ENCODE results near the gene DDX19B. TPM values are rescaled to one million over a fixed set of nuclear protein-coding genes. Genes with fewer than 3 reads are reported as not detected.

Gene DDX19B
- total and polyA plus RNA-seq, 2 donors from 2014 or later: 25.6 to 33.4 TPM

DNA sequence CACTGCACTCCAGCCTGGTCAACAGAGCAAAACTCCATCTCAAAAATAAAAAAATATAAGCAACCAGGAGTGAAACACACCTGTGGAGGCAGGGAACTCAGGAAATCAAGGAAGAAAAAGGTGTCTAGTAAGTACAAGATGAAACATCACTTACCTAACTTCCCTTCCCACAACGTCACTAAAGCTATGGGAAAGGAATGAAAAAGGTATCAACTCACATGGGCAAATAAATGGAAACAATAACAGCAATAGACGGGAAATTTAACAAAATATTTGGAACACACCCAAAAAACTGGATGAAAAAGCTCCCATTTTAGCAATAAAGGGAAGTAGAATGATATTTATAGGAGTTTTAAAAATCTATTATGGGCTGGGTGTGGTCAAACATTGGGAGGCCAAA lies 78.8 kb downstream of the DDX19B start:
- no peak overlapping the region for H3K4me3 ChIP-seq (ENCODE audit: low read length in 3 of 3)
- peaks cover 0 to 6% (median 0%) of the 10 kb centered on the region in 3 donors for H3K4me1 ChIP-seq (ENCODE audit: control insufficient read depth in 2 of 3, insufficient read depth in 2 of 3, low read depth in 1 of 3, low read length in 3 of 3)
- FAIRE-seq: no peak
- intact Hi-C loops (cut with DNase I): no loop called here
- peaks cover 2 to 7% (median 5%) of the 10 kb centered on the region in 3 donors for H3K36me3 ChIP-seq (ENCODE audit: control insufficient read depth in 2 of 3, insufficient read depth in 3 of 3, low read length in 3 of 3)
- no peak overlapping the region for H3K9ac ChIP-seq (ENCODE audit: low read length in 3 of 3)
- no peaks in the 10 kb centered on the region for H3K9me3 ChIP-seq (ENCODE audit: control insufficient read depth in 2 of 3, insufficient read depth in 1 of 3, low read length in 3 of 3)
- DNase-seq: no peak
- TF ChIP-seq, protein P1, sequence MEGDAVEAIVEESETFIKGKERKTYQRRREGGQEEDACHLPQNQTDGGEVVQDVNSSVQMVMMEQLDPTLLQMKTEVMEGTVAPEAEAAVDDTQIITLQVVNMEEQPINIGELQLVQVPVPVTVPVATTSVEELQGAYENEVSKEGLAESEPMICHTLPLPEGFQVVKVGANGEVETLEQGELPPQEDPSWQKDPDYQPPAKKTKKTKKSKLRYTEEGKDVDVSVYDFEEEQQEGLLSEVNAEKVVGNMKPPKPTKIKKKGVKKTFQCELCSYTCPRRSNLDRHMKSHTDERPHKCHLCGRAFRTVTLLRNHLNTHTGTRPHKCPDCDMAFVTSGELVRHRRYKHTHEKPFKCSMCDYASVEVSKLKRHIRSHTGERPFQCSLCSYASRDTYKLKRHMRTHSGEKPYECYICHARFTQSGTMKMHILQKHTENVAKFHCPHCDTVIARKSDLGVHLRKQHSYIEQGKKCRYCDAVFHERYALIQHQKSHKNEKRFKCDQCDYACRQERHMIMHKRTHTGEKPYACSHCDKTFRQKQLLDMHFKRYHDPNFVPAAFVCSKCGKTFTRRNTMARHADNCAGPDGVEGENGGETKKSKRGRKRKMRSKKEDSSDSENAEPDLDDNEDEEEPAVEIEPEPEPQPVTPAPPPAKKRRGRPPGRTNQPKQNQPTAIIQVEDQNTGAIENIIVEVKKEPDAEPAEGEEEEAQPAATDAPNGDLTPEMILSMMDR (IDR thresholded peaks at IDR 0.05; ENCODE audit: borderline replicate concordance, extremely low read depth, insufficient read depth): no peak
- H3K27ac ChIP-seq (ENCODE audit: low read depth in 2 of 2, low read length in 2 of 2): no peak overlapping the region
- no peaks in the 10 kb centered on the region for H3K27me3 ChIP-seq (ENCODE audit: control insufficient read depth, insufficient read depth, low read length)

- Histone ChIP-seq H3K9me3 (ENCODE audit: control insufficient read depth in 2 of 3, insufficient read depth in 1 of 3, low read length in 3 of 3) (no peaks in the 10 kb centered on the region), H3K27ac (ENCODE audit: low read depth in 2 of 2, low read length in 2 of 2) (no peak overlapping the region), H3K36me3 (ENCODE audit: control insufficient read depth in 2 of 3, insufficient read depth in 3 of 3, low read length in 3 of 3) (peaks cover 0 to 2% (median 2%) of the 10 kb centered on the region in 3 donors), H3K9ac (ENCODE audit: low read length in 3 of 3) (no peak overlapping the region), H3K27me3 (ENCODE audit: control insufficient read depth, insufficient read depth, low read length) (no peaks in the 10 kb centered on the region), H3K4me1 (ENCODE audit: control insufficient read depth in 2 of 3, insufficient read depth in 2 of 3, low read depth in 1 of 3, low read length in 3 of 3) (peaks cover 0 to 6% (median 0%) of the 10 kb centered on the region in 3 donors), H3K4me3 (ENCODE audit: low read length in 3 of 3) (no peak overlapping the region)
- intact Hi-C loops (cut with DNase I): no loop called here
- DNase-seq (peak in 1 of 5 donors; percentile 15), FAIRE-seq (no peak)
- TF ChIP-seq, protein P1 (IDR thresholded peaks at IDR 0.05; ENCODE audit: borderline replicate concordance, extremely low read depth, insufficient read depth): no peak
Measured at GRCh38 chr16:70378869-70379493, 80.0 kb downstream of the DDX19B start.

DNA sequence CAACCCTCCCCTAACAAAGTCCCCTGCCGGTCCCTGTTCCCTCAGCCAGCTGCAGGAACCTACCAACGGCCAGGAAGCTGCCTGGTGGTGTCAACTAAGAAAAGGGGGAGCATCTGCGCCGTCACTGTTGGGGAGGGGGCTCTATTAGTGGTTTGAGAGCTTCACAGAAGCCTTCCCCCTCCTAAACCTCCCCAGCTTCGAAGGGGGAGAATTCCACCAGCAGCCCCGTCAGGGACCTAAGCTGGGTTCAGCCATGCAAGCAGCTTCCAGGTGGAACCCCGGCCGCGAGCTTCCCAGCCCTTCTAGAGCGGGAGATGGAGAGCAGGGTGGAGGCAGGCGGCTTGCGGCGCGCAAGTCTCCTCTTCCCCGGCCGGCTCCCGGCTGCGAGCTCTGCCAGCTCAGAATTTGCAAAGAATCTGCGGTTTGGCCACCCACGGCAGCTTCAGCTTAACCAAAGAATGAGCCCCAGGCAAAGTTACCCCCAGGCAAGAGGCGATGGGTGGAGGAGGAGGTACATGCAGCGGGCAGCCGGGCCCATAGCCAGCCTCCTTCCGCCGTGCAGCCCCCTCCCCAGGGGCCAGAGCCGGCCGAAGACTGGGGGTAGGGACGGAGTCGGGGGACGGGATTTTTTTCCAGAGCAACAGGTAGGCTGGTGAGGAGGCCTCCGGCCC lies 81.4 kb downstream of the DDX19B start:
- no peak for FAIRE-seq
- peak overlapping the region; percentile 32 to 77 (median 71) for H3K9ac ChIP-seq (ENCODE audit: low read length in 3 of 3)
- intact Hi-C loops (cut with DNase I): no loop called here
- TF ChIP-seq, protein P1 (IDR thresholded peaks at IDR 0.05; ENCODE audit: borderline replicate concordance, extremely low read depth, insufficient read depth): no peak
- H3K4me3 ChIP-seq (ENCODE audit: low read length in 3 of 3): peak overlapping the region; percentile 52 to 74 (median 53)
- H3K9me3 ChIP-seq (ENCODE audit: control insufficient read depth in 2 of 3, insufficient read depth in 1 of 3, low read length in 3 of 3): no peaks in the 10 kb centered on the region
- peak overlapping the region; percentile 41 to 59 for H3K27ac ChIP-seq (ENCODE audit: low read depth in 2 of 2, low read length in 2 of 2)
- peaks cover 0 to 2% (median 2%) of the 10 kb centered on the region in 3 donors for H3K36me3 ChIP-seq (ENCODE audit: control insufficient read depth in 2 of 3, insufficient read depth in 3 of 3, low read length in 3 of 3)
- H3K4me1 ChIP-seq (ENCODE audit: control insufficient read depth in 2 of 3, insufficient read depth in 2 of 3, low read depth in 1 of 3, low read length in 3 of 3): peaks cover 0 to 6% (median 0%) of the 10 kb centered on the region in 3 donors
- DNase-seq: peak in 4 of 5 donors; percentile 54 to 89 (median 60)
- no peaks in the 10 kb centered on the region for H3K27me3 ChIP-seq (ENCODE audit: control insufficient read depth, insufficient read depth, low read length)

All from kidney (tissue), 14 donors.